ENCODE measurements around the gene NEO1.

The NEO1 gene

GRCh38 chr15:73139041-73139743, 86.9 kb downstream of the NEO1 start:
- Histone ChIP-seq H3K36me3 (ENCODE audit: control insufficient read depth, insufficient read depth, low read length) (no peaks in the 10 kb centered on the region), H3K27ac (ENCODE audit: low read length) (no peak overlapping the region), H3K9me3 (ENCODE audit: control insufficient read depth, insufficient read depth, low read length) (no peaks in the 10 kb centered on the region), H3K4me3 (ENCODE audit: low read length) (no peak overlapping the region), H3K27me3 (ENCODE audit: control insufficient read depth, insufficient read depth, low read length) (no peaks in the 10 kb centered on the region), H3K4me1 (ENCODE audit: control insufficient read depth, insufficient read depth, low read length) (no peaks in the 10 kb centered on the region)
- no peak for DNase-seq (ENCODE audit: low read depth, low spot score)
- no CpG with 5 or more reads among the region's 5 CpGs for WGBS (ENCODE audit: insufficient coverage, insufficient read length)

GRCh38 chr15:73139744-73140553, 87.7 kb downstream of the NEO1 start:
- no peaks in the 10 kb centered on the region for H3K36me3 ChIP-seq (ENCODE audit: control insufficient read depth, insufficient read depth, low read length)
- H3K27me3 ChIP-seq (ENCODE audit: control insufficient read depth, insufficient read depth, low read length): no peaks in the 10 kb centered on the region
- H3K9me3 ChIP-seq (ENCODE audit: control insufficient read depth, insufficient read depth, low read length): no peaks in the 10 kb centered on the region
- no peaks in the 10 kb centered on the region for H3K4me1 ChIP-seq (ENCODE audit: control insufficient read depth, insufficient read depth, low read length)
- DNase-seq (ENCODE audit: low read depth, low spot score): no peak
- no peak overlapping the region for H3K4me3 ChIP-seq (ENCODE audit: low read length)
- no peak overlapping the region for H3K27ac ChIP-seq (ENCODE audit: low read length)
- no CpG with 5 or more reads among the region's 5 CpGs for whole genome bisulfite sequencing (ENCODE audit: insufficient coverage, insufficient read length)

- H3K27ac ChIP-seq (ENCODE audit: low read length): no peak overlapping the region
- no peaks in the 10 kb centered on the region for H3K36me3 ChIP-seq (ENCODE audit: control insufficient read depth, insufficient read depth, low read length)
- H3K27me3 ChIP-seq (ENCODE audit: control insufficient read depth, insufficient read depth, low read length): no peaks in the 10 kb centered on the region
- H3K4me3 ChIP-seq (ENCODE audit: low read length): no peak overlapping the region
- no peaks in the 10 kb centered on the region for H3K9me3 ChIP-seq (ENCODE audit: control insufficient read depth, insufficient read depth, low read length)
- no peak for DNase-seq (ENCODE audit: low read depth, low spot score)
- no CpG with 5 or more reads among the region's 3 CpGs for WGBS (ENCODE audit: insufficient coverage, insufficient read length)
- no peaks in the 10 kb centered on the region for H3K4me1 ChIP-seq (ENCODE audit: control insufficient read depth, insufficient read depth, low read length)
These were observed 89.1 kb downstream of the NEO1 start for GRCh38 chr15:73141216-73141900.

GRCh38 chr15:73142802-73143762, 90.8 kb downstream of the NEO1 start:
- no CpG with 5 or more reads among the region's 12 CpGs for WGBS (ENCODE audit: insufficient coverage, insufficient read length)
- DNase-seq (ENCODE audit: low read depth, low spot score): no peak
- H3K27me3 ChIP-seq (ENCODE audit: control insufficient read depth, insufficient read depth, low read length): no peaks in the 10 kb centered on the region
- H3K4me1 ChIP-seq (ENCODE audit: control insufficient read depth, insufficient read depth, low read length): no peaks in the 10 kb centered on the region
- no peaks in the 10 kb centered on the region for H3K9me3 ChIP-seq (ENCODE audit: control insufficient read depth, insufficient read depth, low read length)
- H3K36me3 ChIP-seq (ENCODE audit: control insufficient read depth, insufficient read depth, low read length): no peaks in the 10 kb centered on the region
- no peak overlapping the region for H3K27ac ChIP-seq (ENCODE audit: low read length)
- no peak overlapping the region for H3K4me3 ChIP-seq (ENCODE audit: low read length)

- Histone ChIP-seq H3K27me3 (ENCODE audit: control insufficient read depth, insufficient read depth, low read length) (no peaks in the 10 kb centered on the region), H3K27ac (ENCODE audit: low read length) (no peak overlapping the region), H3K9me3 (ENCODE audit: control insufficient read depth, insufficient read depth, low read length) (no peaks in the 10 kb centered on the region), H3K36me3 (ENCODE audit: control insufficient read depth, insufficient read depth, low read length) (no peaks in the 10 kb centered on the region), H3K4me1 (ENCODE audit: control insufficient read depth, insufficient read depth, low read length) (no peaks in the 10 kb centered on the region), H3K4me3 (ENCODE audit: low read length) (no peak overlapping the region)
- WGBS (ENCODE audit: insufficient coverage, insufficient read length): 100% methylated on average over 1 of the region's 1 CpG
- no peak for DNase-seq (ENCODE audit: low read depth, low spot score)
These were observed 91.5 kb downstream of the NEO1 start for GRCh38 chr15:73143763-73144155.

- Histone ChIP-seq H3K36me3 (ENCODE audit: control insufficient read depth, insufficient read depth, low read length) (no peaks in the 10 kb centered on the region), H3K27me3 (ENCODE audit: control insufficient read depth, insufficient read depth, low read length) (no peaks in the 10 kb centered on the region)
These were observed 94.2 kb downstream of the NEO1 start for GRCh38 chr15:73146419-73146818.

GRCh38 chr15:73150831-73151230, 98.6 kb downstream of the NEO1 start:
- no peak overlapping the region for H3K4me3 ChIP-seq (ENCODE audit: low read length)
- no peak for DNase-seq (ENCODE audit: low read depth, low spot score)
- H3K27ac ChIP-seq (ENCODE audit: low read length): no peak overlapping the region
- WGBS (ENCODE audit: insufficient coverage, insufficient read length): no CpG with 5 or more reads among the region's 2 CpGs
- H3K9me3 ChIP-seq (ENCODE audit: control insufficient read depth, insufficient read depth, low read length): no peaks in the 10 kb centered on the region
- H3K36me3 ChIP-seq (ENCODE audit: control insufficient read depth, insufficient read depth, low read length): no peaks in the 10 kb centered on the region
- H3K4me1 ChIP-seq (ENCODE audit: control insufficient read depth, insufficient read depth, low read length): no peaks in the 10 kb centered on the region
- H3K27me3 ChIP-seq (ENCODE audit: control insufficient read depth, insufficient read depth, low read length): no peaks in the 10 kb centered on the region

More at GRCh38 chr15:73146419-73146818, 94.2 kb downstream of the NEO1 start:
- H3K27ac ChIP-seq (ENCODE audit: low read length): no peak overlapping the region
- no peak overlapping the region for H3K4me3 ChIP-seq (ENCODE audit: low read length)
- no peak for DNase-seq (ENCODE audit: low read depth, low spot score)
- no peaks in the 10 kb centered on the region for H3K9me3 ChIP-seq (ENCODE audit: control insufficient read depth, insufficient read depth, low read length)
- H3K4me1 ChIP-seq (ENCODE audit: control insufficient read depth, insufficient read depth, low read length): no peaks in the 10 kb centered on the region

- WGBS (ENCODE audit: insufficient coverage, insufficient read length): 100% methylated on average over 1 of the region's 1 CpG
- no peak for DNase-seq (ENCODE audit: low read depth, low spot score)
- Histone ChIP-seq H3K36me3 (ENCODE audit: control insufficient read depth, insufficient read depth, low read length) (no peaks in the 10 kb centered on the region), H3K27me3 (ENCODE audit: control insufficient read depth, insufficient read depth, low read length) (no peaks in the 10 kb centered on the region), H3K9me3 (ENCODE audit: control insufficient read depth, insufficient read depth, low read length) (no peaks in the 10 kb centered on the region), H3K4me3 (ENCODE audit: low read length) (no peak overlapping the region), H3K27ac (ENCODE audit: low read length) (no peak overlapping the region), H3K4me1 (ENCODE audit: control insufficient read depth, insufficient read depth, low read length) (no peaks in the 10 kb centered on the region)
These were observed 100.8 kb downstream of the NEO1 start for GRCh38 chr15:73153024-73153423.

- no CpG with 5 or more reads among the region's 5 CpGs for WGBS (ENCODE audit: insufficient coverage, insufficient read length)
- H3K27ac ChIP-seq (ENCODE audit: low read length): no peak overlapping the region
These were observed 101.2 kb downstream of the NEO1 start for GRCh38 chr15:73153447-73153846.

More at GRCh38 chr15:73153447-73153846, 101.2 kb downstream of the NEO1 start:
- DNase-seq (ENCODE audit: low read depth, low spot score): no peak
- Histone ChIP-seq H3K36me3 (ENCODE audit: control insufficient read depth, insufficient read depth, low read length) (no peaks in the 10 kb centered on the region), H3K9me3 (ENCODE audit: control insufficient read depth, insufficient read depth, low read length) (no peaks in the 10 kb centered on the region), H3K27me3 (ENCODE audit: control insufficient read depth, insufficient read depth, low read length) (no peaks in the 10 kb centered on the region), H3K4me3 (ENCODE audit: low read length) (no peak overlapping the region), H3K4me1 (ENCODE audit: control insufficient read depth, insufficient read depth, low read length) (no peaks in the 10 kb centered on the region)

All from iPS DF 6.9 (cell line).